Activated CD8-positive, alpha-beta memory T cell treated with anti-CD3 and anti-CD28 coated beads for 36 hours (primary cell): ENCODE data around the gene FTSJ3. TPM values are rescaled to one million over a fixed set of nuclear protein-coding genes. Genes with fewer than 3 reads are reported as not detected.

Experiments
- CTCF ChIA-PET: fragments of 350-600 bp; sonication (Branson Sonifier 250); formaldehyde crosslinking; loops from one replicate; lab custom pipeline; 2021; ENCODE audit warnings: antibody characterized with exemption; lab: Charles Lee
- POLR2A ChIA-PET: fragments of 350-600 bp; sonication (Branson Sonifier 250); formaldehyde crosslinking; loops from one replicate; lab custom pipeline; 2021; ENCODE audit warnings: antibody characterized with exemption; lab: Charles Lee
- total RNA-seq, 2 experiments: library from RNA; stranded (reverse); gene quantifications; one replicate each; pipeline ENCODE4 v1.2.3, GENCODE V29; 2021

FTSJ3 gene
- total RNA-seq, 2 experiments from 2014 or later = 95.2 to 96.8 TPM

GRCh38 chr17:63817736-63818385, 9.6 kb downstream of the FTSJ3 start:
- CTCF ChIA-PET = interaction anchor here (1.6 kb wide), 1 partner anchor 17 kb away, joined by 7 read pairs; no protein-coding TSS in a partner anchor
- POLR2A ChIA-PET = interaction anchor here (0.6 to 1.9 kb wide), 2 partner anchors 13 to 44 kb away, joined by 3 to 6 read pairs; partner anchors contain the start of gene DDX42

DNA sequence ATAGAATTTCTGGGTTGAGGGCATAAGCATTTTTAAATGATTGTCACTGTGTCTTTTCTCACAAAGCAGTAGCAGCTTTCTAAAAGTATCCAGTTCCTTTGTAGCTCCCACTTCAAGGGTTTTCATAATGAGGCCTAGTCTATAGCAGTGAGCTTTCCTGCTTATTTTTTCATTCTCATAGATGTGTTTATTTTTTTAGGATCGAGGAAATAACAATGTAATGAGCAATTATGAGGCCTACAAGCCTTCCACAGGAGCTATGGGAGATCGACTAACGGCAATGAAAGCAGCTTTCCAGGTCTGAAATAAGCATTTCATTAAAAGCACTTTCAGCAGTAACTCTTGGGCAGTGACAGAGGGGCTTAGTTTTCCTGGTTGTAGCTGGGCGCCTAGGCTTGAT, 10.8 kb downstream of the FTSJ3 start:
- ChIA-PET CTCF (no interaction called here), POLR2A (interaction anchor here (1.9 kb wide), 1 partner anchor 14 kb away, joined by 6 read pairs; no protein-coding TSS in a partner anchor)

DNA sequence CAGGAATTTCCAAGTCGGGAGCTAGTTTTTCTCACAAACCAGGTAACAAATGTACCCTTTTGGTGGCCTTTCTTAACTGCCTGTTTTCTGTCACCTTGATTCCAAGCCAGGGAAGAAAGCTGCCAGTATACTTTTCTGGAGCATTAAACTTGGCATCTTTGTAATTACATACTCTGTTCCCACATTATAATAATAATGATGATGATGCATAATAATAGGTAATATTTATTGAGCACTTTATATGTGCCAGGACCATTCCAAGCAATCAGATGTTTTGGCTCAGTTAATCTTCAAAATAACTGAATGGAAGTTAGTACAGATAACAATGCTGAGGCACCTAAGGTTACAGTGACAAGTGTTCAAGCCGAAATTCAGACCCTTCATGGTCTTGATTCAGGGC, 11.3 kb downstream of the FTSJ3 start:
- ChIA-PET CTCF (no interaction called here), POLR2A (no interaction called here)

GRCh38 chr17:63809970-63810369, 17.5 kb downstream of the FTSJ3 start:
- POLR2A ChIA-PET = interaction anchor here (0.6 kb wide), 1 partner anchor 14 kb away, joined by 4 read pairs; no protein-coding TSS in a partner anchor
- CTCF ChIA-PET = interaction anchor here (1.9 kb wide), 1 partner anchor 23 kb away, joined by 4 read pairs; no protein-coding TSS in a partner anchor

DNA sequence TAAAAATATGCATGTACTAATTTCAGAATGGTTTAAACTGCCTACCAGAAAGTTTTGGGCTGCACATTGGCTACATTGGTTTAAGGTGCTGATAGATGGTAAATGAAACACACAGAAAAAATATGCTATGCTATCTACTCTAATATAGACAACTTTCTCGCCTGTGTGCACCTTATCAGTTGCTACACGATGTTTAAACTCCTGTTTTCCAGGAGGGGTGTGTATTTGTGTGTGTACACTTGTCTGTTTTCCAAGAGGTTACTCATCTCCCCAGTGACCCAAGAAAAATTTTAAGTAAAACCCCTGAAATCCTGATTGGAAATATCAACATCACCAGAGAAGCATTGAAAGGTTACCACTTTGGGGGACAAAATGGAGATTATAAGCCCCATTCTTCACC, 21.9 kb downstream of the FTSJ3 start:
- POLR2A ChIA-PET = no interaction called here
- CTCF ChIA-PET = no interaction called here

DNA sequence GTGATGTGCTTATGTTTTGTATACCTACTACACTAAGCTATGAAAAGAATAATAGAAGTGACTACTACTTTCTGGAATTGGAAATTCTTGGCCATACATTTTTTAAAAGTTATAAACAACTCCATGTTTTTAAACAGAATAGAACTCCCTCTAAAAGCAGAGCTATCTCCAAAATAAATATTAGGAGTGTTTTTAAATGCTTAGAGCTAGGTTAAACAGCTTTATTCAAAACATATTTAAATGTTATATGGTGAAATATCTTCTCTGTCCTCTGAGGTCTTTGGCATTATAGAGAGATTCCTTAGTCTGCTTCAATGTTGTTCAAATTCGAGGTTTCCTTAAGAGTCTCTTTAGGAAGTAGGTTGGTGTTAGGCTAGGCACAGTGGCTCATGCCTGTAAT, 23.1 kb downstream of the FTSJ3 start:
- ChIA-PET CTCF (no interaction called here), POLR2A (interaction anchor here (0.8 kb wide), 1 partner anchor 50 kb away, joined by 3 read pairs; no protein-coding TSS in a partner anchor)

DNA sequence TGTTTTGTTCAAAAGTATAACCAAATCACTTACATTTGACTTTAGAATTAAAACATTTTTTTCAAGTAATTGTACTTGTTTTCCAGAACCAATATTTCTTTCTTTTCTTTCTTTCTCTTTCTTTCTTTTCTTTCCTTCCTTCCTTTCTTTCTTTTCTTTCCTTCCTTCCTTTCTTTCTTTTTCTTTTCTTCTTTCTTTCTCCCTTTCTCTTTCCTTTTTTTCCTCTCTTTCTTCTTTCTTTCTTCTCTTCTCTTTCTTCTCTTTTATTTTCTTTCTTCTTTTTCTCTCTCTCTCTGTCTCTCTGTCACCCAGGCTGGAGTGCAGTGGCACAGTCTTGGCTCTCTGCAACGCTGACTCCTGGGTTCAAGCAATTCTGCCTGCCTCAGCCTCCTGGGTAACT, 26.7 kb downstream of the FTSJ3 start:
- POLR2A ChIA-PET = no interaction called here
- CTCF ChIA-PET = no interaction called here

DNA sequence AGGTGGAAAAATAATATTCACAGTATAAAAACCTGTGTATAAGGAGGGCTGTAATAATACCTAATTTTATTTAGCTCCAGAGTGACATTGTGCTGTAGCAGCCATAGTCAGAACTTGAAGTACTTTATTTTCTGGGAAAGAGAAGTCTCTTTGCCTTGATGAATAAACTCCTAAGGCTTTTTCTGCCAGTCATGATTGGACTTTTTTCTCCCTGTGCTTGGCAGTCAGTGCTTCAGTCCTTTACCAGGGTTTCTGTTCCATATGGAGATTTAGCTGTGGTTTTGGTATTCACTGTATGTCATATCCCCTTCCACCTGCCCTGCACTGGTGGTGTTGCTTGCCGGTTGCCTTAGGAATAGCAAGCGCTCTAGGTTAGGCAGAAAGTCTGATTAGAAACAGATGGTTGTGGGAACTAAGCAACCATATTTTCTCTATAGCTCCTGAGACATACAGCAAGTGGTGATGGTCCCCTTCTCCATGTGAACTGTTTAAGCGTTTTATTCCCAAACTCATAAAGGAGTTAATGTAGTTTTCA, 28.8 kb downstream of the FTSJ3 start:
- POLR2A ChIA-PET = no interaction called here
- CTCF ChIA-PET = interaction anchor here (1.3 kb wide), 1 partner anchor 16 kb away, joined by 3 read pairs; no protein-coding TSS in a partner anchor

GRCh38 chr17:63796375-63796774, 31.1 kb downstream of the FTSJ3 start:
- CTCF ChIA-PET = interaction anchor here (0.6 to 1.3 kb wide), 2 partner anchors 53 to 123 kb away, joined by 3 read pairs; no protein-coding TSS in a partner anchor
- POLR2A ChIA-PET = interaction anchor here (0.5 kb wide), 1 partner anchor 41 kb away, joined by 4 read pairs; no protein-coding TSS in a partner anchor

- POLR2A ChIA-PET = no interaction called here
- CTCF ChIA-PET = no interaction called here
Measured at GRCh38 chr17:63792055-63792729, 35.3 kb downstream of the FTSJ3 start.

- ChIA-PET POLR2A (interaction anchor here (0.8 kb wide), 1 partner anchor 37 kb away, joined by 3 read pairs; the partner anchor contains the start of gene PSMC5), CTCF (no interaction called here)
Measured at GRCh38 chr17:63790057-63790456, 37.4 kb downstream of the FTSJ3 start.

GRCh38 chr17:63786971-63787711, 40.3 kb downstream of the FTSJ3 start:
- CTCF ChIA-PET = interaction anchor here (1.0 kb wide), 1 partner anchor 12 kb away, joined by 3 read pairs; no protein-coding TSS in a partner anchor
- POLR2A ChIA-PET = no interaction called here

DNA sequence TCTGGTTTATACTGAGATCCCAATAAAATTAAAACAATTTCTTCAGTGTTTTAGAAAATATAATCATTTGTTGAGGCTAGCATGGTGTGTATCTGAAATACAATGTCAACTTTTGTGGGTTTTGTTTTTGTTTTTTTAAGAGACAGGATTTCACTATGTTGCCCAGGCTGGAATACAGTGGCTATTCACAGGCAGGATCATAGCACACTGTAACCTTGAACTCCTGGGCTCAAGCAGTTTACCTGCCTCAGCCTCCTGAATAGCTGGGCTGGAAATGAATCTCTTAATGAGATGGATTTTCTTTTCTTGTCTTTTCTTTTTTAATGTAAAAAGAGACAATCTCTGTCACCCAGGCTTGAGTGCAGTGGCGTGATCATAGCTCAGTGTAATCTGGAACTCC, 41.3 kb downstream of the FTSJ3 start:
- ChIA-PET POLR2A (no interaction called here), CTCF (interaction anchor here (1.0 kb wide), 1 partner anchor 11 kb away, joined by 3 read pairs; no protein-coding TSS in a partner anchor)

DNA sequence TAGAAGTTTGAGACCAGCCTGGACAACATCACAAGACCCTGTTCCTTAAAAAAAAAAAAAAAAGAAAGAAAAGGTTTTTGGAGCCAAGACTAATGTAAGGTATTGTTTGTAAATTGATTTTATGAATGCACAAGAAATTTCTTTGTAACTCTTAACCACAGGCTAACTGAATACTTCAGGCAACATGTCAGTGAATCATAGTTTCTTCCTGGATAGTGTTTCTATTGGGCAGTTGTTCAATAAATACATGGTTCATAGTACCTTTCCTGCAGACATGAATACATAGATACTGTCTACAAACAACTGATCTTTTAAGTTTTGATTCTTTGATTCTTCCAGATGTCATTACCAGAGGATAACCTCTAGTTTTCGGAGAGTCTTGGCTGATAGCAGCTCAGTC, 41.9 kb downstream of the FTSJ3 start:
- ChIA-PET POLR2A (no interaction called here), CTCF (no interaction called here)

GRCh38 chr17:63783522-63783921, 43.9 kb downstream of the FTSJ3 start:
- ChIA-PET POLR2A (interaction anchor here (0.6 kb wide), 1 partner anchor 169 kb away, joined by 3 read pairs; no protein-coding TSS in a partner anchor), CTCF (interaction anchor here (0.6 kb wide), 1 partner anchor 52 kb away, joined by 3 read pairs; no protein-coding TSS in a partner anchor)

DNA sequence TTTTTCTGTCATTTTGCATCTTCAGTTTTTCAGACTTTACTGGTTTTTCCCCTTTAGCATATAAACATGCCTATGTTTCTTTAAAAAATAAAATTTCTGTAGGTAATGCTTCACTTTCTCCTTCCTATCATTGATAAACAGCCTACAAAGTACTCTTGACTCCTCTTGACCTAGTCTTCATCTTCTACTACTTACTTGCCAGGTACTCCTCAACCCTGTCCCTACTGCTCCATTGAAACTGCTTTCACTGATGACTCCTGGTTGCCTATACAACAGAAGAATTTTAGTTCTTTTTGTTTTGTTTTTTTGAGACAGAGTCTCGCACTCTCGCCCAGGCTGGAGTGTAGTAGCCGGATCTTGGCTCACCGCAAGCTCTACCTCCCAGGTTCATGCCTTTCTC, 46.5 kb downstream of the FTSJ3 start:
- CTCF ChIA-PET = interaction anchor here (1.1 kb wide), 1 partner anchor 13 kb away, joined by 3 read pairs; no protein-coding TSS in a partner anchor
- POLR2A ChIA-PET = no interaction called here

- CTCF ChIA-PET = no interaction called here
Measured at GRCh38 chr17:63780507-63780906, 47.0 kb downstream of the FTSJ3 start.

DNA sequence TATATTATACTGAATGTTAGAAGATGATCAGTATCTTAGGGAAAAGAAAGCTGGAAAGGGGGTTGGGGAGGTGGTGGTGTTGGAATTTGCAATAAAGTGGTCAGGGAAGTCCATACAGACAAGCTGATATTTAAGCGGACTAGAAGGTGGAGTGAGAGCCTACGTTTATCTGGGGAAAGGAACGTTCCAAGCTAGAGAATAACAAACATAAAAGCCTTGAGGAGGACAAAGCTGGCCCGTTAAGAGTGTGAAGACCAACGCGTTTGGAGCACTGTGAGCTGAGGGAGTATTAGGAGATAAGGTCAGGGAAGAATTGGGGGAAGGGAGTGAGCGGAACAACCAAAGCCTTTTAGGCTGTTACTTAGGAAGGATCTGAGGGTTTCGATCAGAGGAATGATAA, 52.0 kb downstream of the FTSJ3 start:
- ChIA-PET CTCF (interaction anchor here (0.5 to 1.4 kb wide), 2 partner anchors 11 to 73 kb away, joined by 3 read pairs; no protein-coding TSS in a partner anchor), POLR2A (interaction anchor here (3.4 to 3.9 kb wide), 2 partner anchors 33 to 74 kb away, joined by 19 to 21 read pairs; partner anchors contain the start of genes LIMD2 and STRADA)

More at GRCh38 chr17:63780507-63780906, 47.0 kb downstream of the FTSJ3 start:
- POLR2A ChIA-PET = no interaction called here

DNA sequence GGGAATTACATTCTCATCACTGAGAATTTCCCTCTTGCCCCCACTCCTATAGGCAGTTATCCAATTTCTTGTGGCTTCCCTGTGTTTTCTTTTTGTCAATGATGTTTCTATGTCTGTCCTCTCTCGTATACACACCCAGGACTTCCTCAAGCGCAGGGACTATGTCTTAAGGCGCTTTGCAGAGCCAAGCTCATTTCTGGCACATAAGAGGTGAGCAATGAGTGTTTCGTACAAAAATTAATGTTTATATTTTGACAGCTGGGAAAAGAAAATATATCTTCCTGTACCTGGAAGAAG, 52.5 kb downstream of the FTSJ3 start:
- CTCF ChIA-PET = interaction anchor here (0.6 to 1.4 kb wide), 2 partner anchors 74 to 340 kb away, joined by 3 to 5 read pairs; no protein-coding TSS in a partner anchor

More for the DNA sequence above, 52.5 kb downstream of the FTSJ3 start:
- POLR2A ChIA-PET = interaction anchor here (2.2 to 3.9 kb wide), 4 partner anchors 33 to 73 kb away, joined by 9 to 21 read pairs (median 18); partner anchors contain the start of genes FTSJ3, LIMD2, PSMC5 and STRADA
